ENCODE data around the gene KCNJ16. TPM values are rescaled to one million over a fixed set of nuclear protein-coding genes. Genes with fewer than 3 reads are reported as not detected.

The KCNJ16 gene
- total RNA-seq, 2 experiments from 2014 or later: not detected

DNA sequence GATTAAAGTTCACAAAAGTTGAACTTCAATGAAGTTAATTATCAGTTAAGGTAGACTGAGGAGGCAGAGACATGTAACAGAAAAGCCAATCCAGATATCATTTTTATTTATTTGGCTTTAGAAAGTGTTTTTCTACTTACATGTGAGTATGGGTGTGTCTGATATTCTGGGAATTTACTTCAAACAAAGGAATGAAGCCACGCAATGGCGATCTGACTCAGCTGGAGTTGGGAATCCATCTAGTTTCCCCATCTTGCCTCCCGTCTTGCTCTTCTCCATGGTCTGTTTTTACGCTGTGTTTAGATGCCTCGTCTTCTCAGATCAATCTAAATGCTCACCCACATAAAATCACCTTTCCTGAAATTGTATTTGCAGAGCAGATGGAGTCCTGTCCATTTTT lies 1.7 kb upstream of the KCNJ16 start:
- H3K27me3 Mint-ChIP-seq: peaks cover 7% of the 10 kb centered on the region
- POLR2A ChIA-PET: no interaction called here
- H3K36me3 Mint-ChIP-seq: no peaks in the 10 kb centered on the region
- CTCF ChIA-PET: no interaction called here
- H3K4me3 Mint-ChIP-seq: no peak overlapping the region
- no peak for DNase-seq
- no peak overlapping the region for H3K27ac Mint-ChIP-seq
- no peaks in the 10 kb centered on the region for H3K4me1 Mint-ChIP-seq (ENCODE audit: low read depth)
- H3K9me3 Mint-ChIP-seq: no peaks in the 10 kb centered on the region
- intact Hi-C loops (cut with micrococcal nuclease): no loop called here

DNA sequence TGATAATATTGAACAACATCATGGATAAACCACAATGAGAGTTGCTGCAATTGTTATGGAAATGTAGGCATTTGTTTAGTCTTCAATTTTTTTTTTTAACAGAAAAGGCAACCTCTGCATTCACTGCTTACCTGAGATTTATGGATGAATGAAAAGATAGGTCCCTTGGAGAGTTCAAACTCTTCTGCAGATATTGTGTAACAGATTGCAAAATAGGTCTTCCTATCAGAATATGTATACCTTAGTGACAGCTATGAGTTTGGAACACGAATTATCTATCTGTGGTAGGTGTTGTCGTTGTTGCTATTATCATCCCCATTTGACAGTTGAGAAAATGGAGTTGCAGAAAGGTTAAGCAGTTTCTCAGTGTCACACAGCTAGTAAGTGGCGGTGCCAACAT lies 1.2 kb upstream of the KCNJ16 start:
- H3K4me1 Mint-ChIP-seq (ENCODE audit: low read depth): no peaks in the 10 kb centered on the region
- H3K4me3 Mint-ChIP-seq: no peak overlapping the region
- CTCF ChIA-PET: no interaction called here
- intact Hi-C loops (cut with micrococcal nuclease): no loop called here
- no peak overlapping the region for H3K27ac Mint-ChIP-seq
- no peaks in the 10 kb centered on the region for H3K36me3 Mint-ChIP-seq
- peaks cover 7% of the 10 kb centered on the region for H3K27me3 Mint-ChIP-seq
- POLR2A ChIA-PET: no interaction called here
- DNase-seq: no peak
- no peaks in the 10 kb centered on the region for H3K9me3 Mint-ChIP-seq

DNA sequence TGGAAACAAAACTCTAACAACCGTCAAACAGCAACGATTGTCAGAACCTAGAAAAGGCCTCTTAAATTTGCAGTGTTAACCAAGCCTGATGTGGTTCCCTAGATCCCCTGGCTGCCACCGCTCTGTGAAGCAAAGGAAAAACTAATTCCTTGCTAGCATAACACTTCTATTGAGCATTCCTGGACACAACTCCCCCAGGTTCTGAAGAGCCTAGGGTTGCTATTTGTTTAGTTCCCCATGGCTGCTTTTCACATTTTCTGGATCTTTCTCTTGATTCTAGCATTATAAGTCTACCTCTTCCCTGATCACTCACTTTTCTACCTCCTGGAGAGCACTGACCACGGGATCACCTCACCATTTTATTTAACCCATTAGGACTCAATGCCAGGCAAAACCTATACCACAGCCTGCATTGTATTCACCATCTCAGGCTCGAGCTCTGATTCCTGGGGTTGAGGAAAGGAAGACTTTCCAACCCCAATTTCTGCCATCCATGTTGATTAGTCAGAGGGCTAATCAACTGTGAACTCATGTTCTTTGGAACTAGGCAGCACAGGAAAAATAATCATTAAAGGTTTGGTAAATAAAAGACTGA lies 692 bp upstream of the KCNJ16 start:
- Mint-ChIP-seq H3K4me1 (ENCODE audit: low read depth) (no peaks in the 10 kb centered on the region), H3K27ac (no peak overlapping the region), H3K4me3 (no peak overlapping the region), H3K27me3 (peaks cover 7% of the 10 kb centered on the region), H3K36me3 (no peaks in the 10 kb centered on the region), H3K9me3 (no peaks in the 10 kb centered on the region)
- CTCF ChIA-PET: no interaction called here
- DNase-seq: no peak
- POLR2A ChIA-PET: no interaction called here
- intact Hi-C loops (cut with micrococcal nuclease): no loop called here

DNA sequence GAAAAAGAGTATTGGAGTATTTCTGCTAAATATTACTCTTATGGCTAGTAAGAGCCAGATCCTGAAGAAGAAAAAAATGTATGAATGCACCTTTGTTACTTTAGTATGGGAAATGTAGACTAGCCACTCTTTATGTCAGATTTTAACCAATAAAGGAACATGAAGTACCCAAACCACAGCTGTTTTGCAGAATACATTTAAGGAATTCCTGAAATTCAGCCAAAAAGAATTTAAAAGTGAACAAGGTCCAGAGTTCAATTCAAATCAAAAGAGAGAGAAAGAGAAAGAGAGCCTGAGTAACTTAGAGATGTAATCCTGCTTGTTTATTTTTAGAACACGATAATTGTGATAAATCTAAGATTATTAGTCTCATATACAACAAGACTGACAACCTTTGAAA lies 1.2 kb downstream of the KCNJ16 start:
- intact Hi-C loops (cut with micrococcal nuclease): no loop called here
- Mint-ChIP-seq H3K4me1 (ENCODE audit: low read depth) (no peaks in the 10 kb centered on the region), H3K4me3 (no peak overlapping the region), H3K27ac (no peak overlapping the region), H3K9me3 (no peaks in the 10 kb centered on the region), H3K27me3 (peaks cover 5% of the 10 kb centered on the region), H3K36me3 (no peaks in the 10 kb centered on the region)
- DNase-seq: no peak
- ChIA-PET POLR2A (no interaction called here), CTCF (no interaction called here)

DNA sequence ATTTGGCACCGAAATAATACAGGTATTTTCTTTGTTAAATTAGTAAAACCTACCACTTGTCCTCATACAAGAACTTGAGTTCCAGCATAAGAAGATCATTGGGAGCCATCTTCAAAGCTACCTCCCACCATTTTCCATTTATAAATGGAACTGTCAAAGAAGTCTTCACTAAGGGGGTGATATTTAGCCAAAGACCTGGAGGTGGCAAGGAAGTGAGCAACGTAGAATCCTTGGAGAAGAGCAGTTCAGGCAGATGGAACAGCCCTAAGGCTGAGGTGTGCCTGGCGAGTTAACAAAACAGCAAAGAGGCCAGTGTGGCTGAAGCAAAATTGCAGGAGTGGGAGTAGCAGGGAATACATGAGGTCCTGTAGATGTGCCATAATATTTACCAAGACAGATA lies 1.8 kb downstream of the KCNJ16 start:
- intact Hi-C loops (cut with micrococcal nuclease): no loop called here
- POLR2A ChIA-PET: no interaction called here
- CTCF ChIA-PET: no interaction called here
- Mint-ChIP-seq H3K9me3 (no peaks in the 10 kb centered on the region), H3K27me3 (peaks cover 3% of the 10 kb centered on the region), H3K4me1 (ENCODE audit: low read depth) (no peaks in the 10 kb centered on the region), H3K27ac (no peak overlapping the region), H3K4me3 (no peak overlapping the region), H3K36me3 (no peaks in the 10 kb centered on the region)
- no peak for DNase-seq

DNA sequence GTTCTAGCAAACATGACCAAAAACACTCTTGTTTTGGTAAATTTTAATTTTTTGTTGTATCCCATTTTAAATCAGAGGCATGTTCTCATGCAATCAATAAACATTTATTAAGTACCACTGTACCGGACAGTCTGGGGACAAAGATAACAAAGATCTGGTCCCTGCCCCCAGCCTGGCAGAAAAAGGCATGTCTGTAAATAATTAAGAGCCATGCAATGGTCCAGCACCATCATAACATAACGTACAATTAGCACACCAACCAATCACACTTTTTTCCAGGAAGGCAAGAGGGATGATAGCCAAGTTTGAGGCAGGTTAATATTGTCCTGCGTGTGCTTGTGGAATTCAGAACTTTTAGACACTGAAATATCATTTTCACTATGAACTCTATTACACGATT lies 3.5 kb downstream of the KCNJ16 start:
- ChIA-PET CTCF (no interaction called here), POLR2A (no interaction called here)
- intact Hi-C loops (cut with micrococcal nuclease): no loop called here
- no peak overlapping the region for H3K4me3 Mint-ChIP-seq
- DNase-seq: no peak
- H3K27me3 Mint-ChIP-seq: peaks cover 1% of the 10 kb centered on the region
- no peaks in the 10 kb centered on the region for H3K36me3 Mint-ChIP-seq
- H3K4me1 Mint-ChIP-seq (ENCODE audit: low read depth): no peaks in the 10 kb centered on the region
- no peak overlapping the region for H3K27ac Mint-ChIP-seq
- H3K9me3 Mint-ChIP-seq: no peaks in the 10 kb centered on the region

DNA sequence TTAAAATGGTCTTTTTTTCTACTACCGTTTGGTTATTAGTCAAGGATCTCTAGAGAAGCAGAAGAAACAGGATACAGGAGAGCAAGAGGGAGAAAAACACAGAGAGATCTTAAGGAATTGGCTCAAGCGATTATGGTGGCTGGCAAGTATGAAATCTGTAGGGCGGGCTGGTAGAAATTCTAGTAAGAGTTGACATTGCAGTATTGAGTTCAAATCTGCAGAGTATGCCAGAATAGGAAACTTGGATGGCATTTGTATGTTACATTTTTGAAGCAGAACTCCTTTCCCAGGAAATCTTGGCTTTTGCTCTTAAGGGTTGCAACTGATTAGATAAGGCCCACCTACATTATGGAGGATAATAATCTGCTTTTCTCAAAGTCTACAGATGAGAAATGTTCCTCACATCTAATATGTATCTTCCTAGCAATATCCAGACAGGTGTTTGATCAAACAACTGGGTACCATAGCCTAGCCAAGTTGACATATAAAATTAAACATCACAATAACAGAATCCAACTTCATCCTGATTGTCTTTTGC lies 4.0 kb downstream of the KCNJ16 start:
- no peaks in the 10 kb centered on the region for H3K36me3 Mint-ChIP-seq
- ChIA-PET CTCF (no interaction called here), POLR2A (no interaction called here)
- no peaks in the 10 kb centered on the region for H3K9me3 Mint-ChIP-seq
- H3K27me3 Mint-ChIP-seq: no peaks in the 10 kb centered on the region
- H3K4me1 Mint-ChIP-seq (ENCODE audit: low read depth): no peaks in the 10 kb centered on the region
- no peak overlapping the region for H3K27ac Mint-ChIP-seq
- intact Hi-C loops (cut with micrococcal nuclease): no loop called here
- DNase-seq: no peak
- H3K4me3 Mint-ChIP-seq: no peak overlapping the region

DNA sequence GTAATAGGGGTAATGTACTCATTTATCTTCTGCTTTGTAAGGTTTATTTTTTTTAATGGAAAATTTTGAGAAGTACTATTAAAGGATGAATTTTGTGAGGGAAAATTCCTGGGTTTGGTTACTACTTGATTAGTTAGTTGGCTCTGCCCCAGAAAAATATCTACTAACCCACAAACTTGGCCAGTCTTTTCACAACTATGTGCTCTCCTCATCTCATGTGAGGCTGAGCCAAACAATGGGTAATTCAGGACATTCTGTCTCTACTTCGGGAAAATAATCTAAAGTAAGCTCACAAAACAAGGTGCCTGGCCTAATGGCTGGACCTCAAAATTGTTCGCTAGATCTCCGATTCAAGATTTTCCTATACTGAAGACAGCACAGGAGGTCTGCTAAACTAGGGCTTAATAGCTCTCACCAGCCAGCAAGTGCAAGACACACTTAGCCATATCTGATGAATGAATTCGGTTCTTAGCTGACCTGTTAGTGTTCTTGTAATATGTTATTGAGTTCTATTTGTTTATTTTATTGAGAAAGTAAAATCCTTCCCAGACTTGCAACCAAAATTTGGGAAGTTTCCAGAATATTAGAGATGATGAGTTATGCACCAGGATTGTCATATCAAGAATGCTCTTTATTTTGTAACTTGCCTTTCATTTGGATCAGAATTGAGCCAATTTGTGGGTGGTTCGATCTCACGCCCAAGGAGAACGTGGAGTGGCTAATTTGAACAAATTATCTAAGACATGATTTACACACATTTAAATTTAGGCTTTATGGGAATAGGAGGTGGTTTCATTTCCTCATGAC lies 5.7 kb downstream of the KCNJ16 start:
- no peaks in the 10 kb centered on the region for H3K36me3 Mint-ChIP-seq
- H3K9me3 Mint-ChIP-seq: no peaks in the 10 kb centered on the region
- intact Hi-C loops (cut with micrococcal nuclease): no loop called here
- H3K27ac Mint-ChIP-seq: no peak overlapping the region
- ChIA-PET CTCF (no interaction called here), POLR2A (no interaction called here)
- no peaks in the 10 kb centered on the region for H3K4me1 Mint-ChIP-seq (ENCODE audit: low read depth)
- H3K27me3 Mint-ChIP-seq: no peaks in the 10 kb centered on the region
- DNase-seq: no peak
- H3K4me3 Mint-ChIP-seq: no peak overlapping the region

DNA sequence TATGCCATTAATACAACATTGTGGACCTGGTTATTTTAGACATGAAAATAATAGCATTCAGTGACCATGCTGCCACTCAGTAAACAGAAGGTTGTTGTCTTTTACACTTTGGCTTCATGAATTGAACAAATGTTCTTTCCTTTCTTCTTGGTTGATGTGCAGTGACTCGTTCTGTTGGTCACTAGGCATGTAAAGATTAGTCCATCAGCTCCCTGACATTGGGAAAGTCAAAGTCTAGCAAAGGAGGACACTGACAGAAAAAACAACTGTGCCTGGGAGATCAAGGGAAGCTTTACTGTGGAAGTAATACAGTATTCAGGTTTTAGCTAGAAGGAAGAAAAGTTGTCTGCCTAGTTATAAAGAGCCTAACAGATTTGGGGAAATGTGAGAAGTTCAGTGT lies 6.9 kb downstream of the KCNJ16 start:
- POLR2A ChIA-PET: no interaction called here
- Mint-ChIP-seq H3K4me1 (ENCODE audit: low read depth) (no peaks in the 10 kb centered on the region), H3K27me3 (no peaks in the 10 kb centered on the region), H3K36me3 (no peaks in the 10 kb centered on the region), H3K4me3 (no peak overlapping the region), H3K27ac (no peak overlapping the region), H3K9me3 (no peaks in the 10 kb centered on the region)
- DNase-seq: no peak
- CTCF ChIA-PET: interaction anchor here (0.6 kb wide), 1 partner anchor 22 kb away, joined by 3 read pairs; no protein-coding TSS in a partner anchor
- intact Hi-C loops (cut with micrococcal nuclease): no loop called here

DNA sequence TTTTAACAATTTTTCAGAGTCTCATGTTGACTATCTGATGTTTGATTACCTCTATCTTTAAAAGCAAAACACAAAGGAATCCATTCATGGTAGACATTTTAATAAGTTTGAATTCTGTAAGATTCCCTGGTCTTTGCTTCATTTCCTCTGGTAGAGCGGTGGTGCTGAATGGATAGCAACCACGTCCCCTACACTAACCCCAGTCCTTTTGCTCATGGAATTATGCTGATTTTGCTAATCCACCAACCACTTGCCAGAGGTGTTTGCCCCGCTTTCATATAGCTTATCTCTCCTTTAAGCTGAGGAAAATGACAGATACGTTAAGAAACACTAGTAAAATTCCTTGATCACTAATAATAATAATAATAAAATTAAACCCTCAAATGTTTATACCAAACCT lies 9.5 kb downstream of the KCNJ16 start:
- ChIA-PET CTCF (no interaction called here), POLR2A (no interaction called here)
- Mint-ChIP-seq H3K4me1 (ENCODE audit: low read depth) (no peaks in the 10 kb centered on the region), H3K9me3 (no peaks in the 10 kb centered on the region), H3K27me3 (no peaks in the 10 kb centered on the region), H3K4me3 (no peak overlapping the region), H3K36me3 (no peaks in the 10 kb centered on the region), H3K27ac (no peak overlapping the region)
- intact Hi-C loops (cut with micrococcal nuclease): no loop called here
- DNase-seq: no peak

DNA sequence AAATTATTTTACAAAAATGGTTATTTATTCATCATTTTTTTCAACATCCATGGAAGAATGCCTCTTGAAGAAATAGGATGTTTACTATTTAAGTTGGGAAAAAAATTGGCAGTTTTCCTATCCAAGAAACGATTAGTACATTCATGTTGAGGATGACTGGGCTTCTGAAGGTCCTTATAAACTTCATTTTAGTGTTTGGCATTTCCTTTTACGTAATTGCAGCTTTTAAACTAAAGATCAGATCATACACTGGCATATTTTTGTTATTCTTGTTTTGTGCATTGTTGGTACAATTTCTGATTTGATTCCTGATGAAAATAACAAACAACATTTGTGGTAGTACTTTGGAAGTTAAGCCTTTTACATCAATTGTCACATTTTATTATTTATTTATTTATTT lies 11.5 kb downstream of the KCNJ16 start:
- intact Hi-C loops (cut with micrococcal nuclease): no loop called here
- Mint-ChIP-seq H3K36me3 (no peaks in the 10 kb centered on the region), H3K4me3 (no peak overlapping the region), H3K4me1 (ENCODE audit: low read depth) (no peaks in the 10 kb centered on the region), H3K27me3 (no peaks in the 10 kb centered on the region), H3K27ac (no peak overlapping the region), H3K9me3 (no peaks in the 10 kb centered on the region)
- no peak for DNase-seq
- POLR2A ChIA-PET: no interaction called here
- CTCF ChIA-PET: no interaction called here

DNA sequence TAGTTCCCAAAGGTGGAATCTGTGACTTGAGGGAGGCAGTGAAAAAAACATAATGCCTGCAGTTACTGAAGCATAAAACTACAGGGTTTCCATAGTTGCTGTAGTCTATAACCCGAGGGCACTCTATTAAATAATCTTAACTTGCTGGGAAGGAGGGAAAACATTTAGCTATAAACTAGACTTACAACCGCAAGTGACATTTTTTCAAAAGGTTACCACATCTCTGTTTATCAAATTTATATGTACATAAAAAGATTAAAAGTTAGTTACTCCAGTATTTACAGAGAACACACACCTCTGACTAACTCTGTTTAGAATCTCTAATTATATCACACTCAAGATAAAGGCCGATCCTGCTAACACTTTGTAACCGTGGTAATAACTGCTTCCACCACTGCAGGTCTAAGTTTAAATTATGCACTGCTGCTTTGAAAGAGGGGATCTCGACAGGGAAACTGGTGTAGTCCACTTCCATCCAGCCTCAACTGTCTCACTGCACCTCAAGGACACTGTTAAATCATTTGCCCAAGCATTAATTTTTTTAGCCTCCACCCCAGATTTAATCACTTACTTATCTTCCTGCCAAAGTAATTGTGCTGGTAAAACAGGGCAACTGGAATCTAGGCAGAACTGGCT lies 14.6 kb downstream of the KCNJ16 start:
- POLR2A ChIA-PET: no interaction called here
- Mint-ChIP-seq H3K9me3 (no peaks in the 10 kb centered on the region), H3K4me1 (ENCODE audit: low read depth) (no peaks in the 10 kb centered on the region), H3K4me3 (no peak overlapping the region), H3K36me3 (no peaks in the 10 kb centered on the region), H3K27me3 (peaks cover 2% of the 10 kb centered on the region), H3K27ac (no peak overlapping the region)
- intact Hi-C loops (cut with micrococcal nuclease): no loop called here
- DNase-seq: no peak
- CTCF ChIA-PET: no interaction called here

DNA sequence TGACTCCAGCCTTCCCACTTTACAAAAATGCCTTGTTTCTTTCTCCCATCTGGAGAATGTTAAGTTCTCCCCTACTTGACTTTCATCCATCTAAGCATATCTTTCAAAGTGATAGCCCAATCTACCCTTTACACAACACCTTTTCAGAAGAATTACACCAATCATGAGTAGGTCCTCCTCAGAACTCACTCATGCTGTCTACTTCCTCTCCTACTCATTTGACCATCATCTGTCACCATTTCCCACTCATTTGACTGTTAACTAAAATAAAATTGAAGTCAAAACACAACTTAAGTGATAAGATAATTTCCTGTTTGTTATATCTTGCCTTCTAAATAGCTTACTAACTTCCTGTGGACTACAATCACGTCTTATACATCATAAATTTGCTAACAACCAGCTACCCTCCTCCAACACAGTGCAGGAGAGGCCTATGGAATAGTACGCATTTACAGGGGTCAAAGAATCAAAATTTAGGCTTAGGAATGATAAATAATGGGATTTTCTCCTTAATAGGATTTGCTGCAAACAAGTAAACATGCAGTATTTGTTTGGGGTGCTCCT lies 16.1 kb downstream of the KCNJ16 start:
- H3K4me1 Mint-ChIP-seq (ENCODE audit: low read depth): no peaks in the 10 kb centered on the region
- H3K4me3 Mint-ChIP-seq: no peak overlapping the region
- no peaks in the 10 kb centered on the region for H3K36me3 Mint-ChIP-seq
- CTCF ChIA-PET: no interaction called here
- H3K27me3 Mint-ChIP-seq: peaks cover 2% of the 10 kb centered on the region
- no peaks in the 10 kb centered on the region for H3K9me3 Mint-ChIP-seq
- intact Hi-C loops (cut with micrococcal nuclease): no loop called here
- H3K27ac Mint-ChIP-seq: no peak overlapping the region
- DNase-seq: no peak
- POLR2A ChIA-PET: no interaction called here
